Naive B cell (primary cell): ENCODE data around the gene ELOVL2. TPM values are rescaled to one million over a fixed set of nuclear protein-coding genes. Genes with fewer than 3 reads are reported as not detected.
A peak's percentile ranks its signal among the peaks of the same experiment; 100 is the strongest.

Experiments
- ATAC-seq, 2 donors: fragments of 150-1000 bp; cut with Tn5 transposase; 2 replicates each; pipeline ENCODE4 v1.10.0; 2021; ENCODE audit warnings: low read depth in 2 of 2, mild to moderate bottlenecking in 2 of 2, moderate library complexity in 2 of 2
- DNase-seq: peaks from one replicate; pipeline ENCODE4 v3.0.0; 2022
- H3K27ac Mint-ChIP-seq, 6 donors: one replicate each; pipeline ENCODE4 v1.8.0; 2020 to 2022; ENCODE audit warnings: mild to moderate bottlenecking in 6 of 6, mixed read lengths in 6 of 6, moderate library complexity in 5 of 6, inconsistent platforms in 2 of 6
- H3K27me3 Mint-ChIP-seq, 3 donors: one replicate each; pipeline ENCODE4 v1.8.0; 2021 to 2022; ENCODE audit warnings: mixed read lengths in 3 of 3, mild to moderate bottlenecking in 1 of 3
- H3K36me3 Mint-ChIP-seq, 2 donors: one replicate each; pipeline ENCODE4 v1.8.0; 2020 to 2022; ENCODE audit warnings: mixed read lengths in 2 of 2, inconsistent platforms in 1 of 2, mild to moderate bottlenecking in 1 of 2
- H3K4me1 Mint-ChIP-seq, 3 donors: one replicate each; pipeline ENCODE4 v1.8.0; 2020 to 2022; ENCODE audit warnings: mixed read lengths in 3 of 3, inconsistent platforms in 1 of 3, mild to moderate bottlenecking in 1 of 3, moderate library complexity in 1 of 3
- H3K4me3 Mint-ChIP-seq, 8 donors: one replicate each; pipeline ENCODE4 v1.8.0; 2020 to 2022; ENCODE audit warnings: mild to moderate bottlenecking in 8 of 8, mixed read lengths in 8 of 8, moderate library complexity in 8 of 8, inconsistent platforms in 2 of 8
- H3K9me3 Mint-ChIP-seq, 7 donors: one replicate each; pipeline ENCODE4 v1.8.0; 2020 to 2022; ENCODE audit warnings: mixed read lengths in 7 of 7, mild to moderate bottlenecking in 5 of 7, inconsistent platforms in 2 of 7, moderate library complexity in 1 of 7
- polyA plus RNA-seq, 6 donors: library from polyadenylated mRNA; unstranded; fragments of 300-500 nt; fragmentation: Illumina TruSeq; gene quantifications; one replicate each; pipeline ENCODE4 v1.2.3, GENCODE V29; 2021; ENCODE audit warnings: low read depth in 6 of 6

The ELOVL2 gene
- polyA plus RNA-seq, 6 donors from 2014 or later = not detected

DNA sequence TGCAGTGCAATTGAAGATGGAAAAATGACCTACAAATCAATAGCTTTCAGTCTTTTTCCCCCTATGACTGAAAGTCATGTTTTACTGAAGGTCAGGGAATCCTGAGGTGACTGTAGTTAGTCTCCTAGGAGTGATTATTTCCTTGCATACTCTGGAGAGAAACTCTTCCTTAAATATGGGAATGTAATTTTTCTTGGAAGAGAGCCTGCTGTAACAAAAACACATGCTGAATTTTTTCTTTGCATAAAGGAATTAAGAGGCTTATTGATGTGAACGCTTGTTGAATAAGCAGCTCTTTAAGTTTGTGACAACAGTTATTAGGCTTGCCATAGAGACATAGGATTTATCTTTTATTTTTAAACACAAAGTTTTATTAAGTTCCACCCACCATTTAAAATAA lies 64.5 kb downstream of the ELOVL2 start:
- ATAC-seq (no peak), DNase-seq (no peak)
- Mint-ChIP-seq H3K4me1 (no peaks in the 10 kb centered on the region), H3K27me3 (peaks cover 0 to 6% (median 0%) of the 10 kb centered on the region in 3 donors), H3K4me3 (no peak overlapping the region), H3K9me3 (peaks cover 0 to 6% (median 1%) of the 10 kb centered on the region in 7 donors), H3K27ac (no peak overlapping the region), H3K36me3 (peaks cover 0 to 5% of the 10 kb centered on the region in 2 donors)

DNA sequence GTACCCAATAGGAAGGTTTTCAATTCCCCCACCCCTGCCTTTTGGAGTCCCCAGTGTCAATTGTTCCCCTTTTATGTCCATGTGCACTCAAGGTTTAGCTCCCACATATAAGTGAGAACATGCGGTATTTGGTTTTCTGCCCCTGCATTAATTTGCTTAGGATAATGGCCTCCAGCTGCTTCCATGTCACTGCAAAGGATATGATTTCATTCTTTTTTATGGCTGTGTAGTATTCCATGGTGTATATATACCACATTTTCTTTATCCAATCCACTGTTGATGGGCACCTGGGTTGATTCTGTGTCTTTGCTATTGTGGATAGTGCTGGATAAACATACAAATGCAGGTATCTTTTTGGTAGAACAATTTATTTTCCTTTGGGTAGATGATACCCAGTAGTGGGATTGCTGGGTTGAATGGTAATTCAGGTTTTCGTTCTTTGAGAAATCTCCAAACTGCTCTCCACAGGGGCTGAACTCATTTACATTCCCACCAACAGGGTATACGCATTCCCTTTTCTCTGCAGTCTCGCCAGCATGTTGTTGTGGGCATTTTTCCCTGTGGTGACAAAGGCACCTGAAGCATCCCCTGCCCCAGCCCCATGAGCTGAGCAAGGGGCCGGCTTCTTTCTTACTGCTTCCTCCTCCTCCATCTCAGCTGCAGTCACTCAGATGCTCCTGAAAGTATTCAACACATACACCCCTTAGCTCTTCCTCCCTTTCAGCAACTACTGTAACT lies 66.7 kb downstream of the ELOVL2 start:
- Mint-ChIP-seq H3K9me3 (peaks cover 0 to 6% (median 0%) of the 10 kb centered on the region in 7 donors), H3K36me3 (peaks cover 0 to 5% of the 10 kb centered on the region in 2 donors), H3K27ac (no peak overlapping the region), H3K4me3 (no peak overlapping the region), H3K27me3 (peaks cover 0 to 6% (median 0%) of the 10 kb centered on the region in 3 donors), H3K4me1 (no peaks in the 10 kb centered on the region)
- ATAC-seq (no peak), DNase-seq (no peak)

DNA sequence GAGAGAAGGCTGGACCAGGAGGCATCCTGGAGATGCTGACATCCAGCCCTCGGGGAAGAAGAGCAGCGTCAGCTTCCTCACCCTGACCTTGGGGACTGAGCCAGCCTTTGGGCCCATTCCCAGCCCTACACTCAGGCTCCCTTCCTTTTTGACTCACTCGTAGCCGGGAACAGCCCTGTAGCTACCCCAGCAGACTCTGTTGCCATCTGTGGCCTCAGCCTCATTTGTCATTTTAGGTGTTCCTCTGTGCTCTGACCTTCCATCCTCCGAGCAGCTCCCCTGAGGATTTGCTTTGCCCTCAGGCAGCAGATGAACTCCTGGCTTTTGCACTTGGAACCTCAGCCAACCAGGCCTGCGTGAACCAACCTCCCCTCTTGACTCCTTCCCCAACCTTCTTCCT lies 67.5 kb downstream of the ELOVL2 start:
- H3K36me3 Mint-ChIP-seq = peaks cover 0 to 5% of the 10 kb centered on the region in 2 donors
- H3K4me3 Mint-ChIP-seq = no peak overlapping the region
- peaks cover 0 to 6% (median 0%) of the 10 kb centered on the region in 7 donors for H3K9me3 Mint-ChIP-seq
- DNase-seq = no peak
- ATAC-seq = no peak
- peaks cover 0 to 6% (median 0%) of the 10 kb centered on the region in 3 donors for H3K27me3 Mint-ChIP-seq
- H3K4me1 Mint-ChIP-seq = no peaks in the 10 kb centered on the region
- no peak overlapping the region for H3K27ac Mint-ChIP-seq

DNA sequence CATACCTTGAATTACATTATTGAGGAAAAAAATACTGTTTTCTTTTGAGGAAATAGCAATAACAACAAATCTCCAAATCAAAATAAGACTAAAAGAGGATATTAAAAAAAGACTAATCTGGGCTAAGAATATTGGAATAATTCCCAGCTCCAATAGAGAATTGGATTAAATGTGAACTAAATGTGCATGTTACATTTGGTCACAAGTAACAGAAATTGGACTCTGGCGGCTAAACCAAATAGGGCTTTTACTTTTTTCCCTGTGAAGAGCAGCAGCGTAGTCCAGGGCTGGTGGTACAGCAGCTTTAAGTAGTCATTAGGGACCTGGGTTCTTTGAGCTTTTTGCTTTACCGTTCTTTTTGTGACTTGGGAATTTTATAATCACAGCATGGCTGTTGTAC lies 71.9 kb downstream of the ELOVL2 start:
- Mint-ChIP-seq H3K4me3 (no peak overlapping the region), H3K27me3 (peaks cover 8 to 26% (median 11%) of the 10 kb centered on the region in 3 donors), H3K4me1 (no peaks in the 10 kb centered on the region), H3K9me3 (peaks cover 5 to 10% (median 7%) of the 10 kb centered on the region in 7 donors), H3K36me3 (peaks cover 4 to 8% of the 10 kb centered on the region in 2 donors), H3K27ac (no peak overlapping the region)
- ATAC-seq (no peak), DNase-seq (no peak)

DNA sequence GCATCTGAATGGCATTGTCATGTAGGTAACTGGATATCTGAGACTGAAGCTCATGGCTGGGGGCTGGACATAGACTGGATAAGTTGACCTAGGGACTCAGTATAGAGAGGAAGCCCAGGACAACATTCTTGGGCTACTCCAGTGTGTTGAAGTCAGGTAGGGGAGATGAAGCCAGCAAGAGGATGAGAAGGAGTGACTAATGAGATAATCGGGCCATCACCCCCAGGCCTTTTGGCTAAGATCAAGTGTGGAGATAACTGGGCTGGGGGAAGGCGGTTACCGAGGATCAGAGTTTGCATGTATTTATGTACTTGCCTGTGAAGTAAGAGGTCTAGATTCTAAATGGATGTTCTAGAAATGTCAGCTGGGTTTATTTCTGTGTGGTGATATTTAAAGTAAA lies 73.4 kb downstream of the ELOVL2 start:
- no peak overlapping the region for H3K27ac Mint-ChIP-seq
- peaks cover 8 to 10% of the 10 kb centered on the region in 2 donors for H3K36me3 Mint-ChIP-seq

DNA sequence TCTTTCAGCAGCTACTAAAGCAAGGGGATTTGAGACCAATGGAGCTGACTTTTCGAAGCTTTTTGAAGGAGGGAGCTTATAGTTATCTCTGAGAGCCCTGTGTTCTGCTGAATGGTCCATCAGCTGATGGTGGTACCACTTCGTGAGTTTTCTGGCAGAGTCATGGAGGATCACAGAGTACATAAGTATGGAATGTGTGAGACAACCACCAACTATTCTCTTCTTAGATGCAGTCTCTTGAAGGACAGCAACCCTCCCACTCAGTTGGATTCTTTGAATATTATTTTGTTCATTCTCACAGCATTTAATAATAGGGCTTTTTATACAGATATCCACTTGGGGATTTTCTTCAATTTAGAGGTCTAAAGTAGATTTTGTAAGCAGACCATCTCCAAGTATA lies 75.3 kb downstream of the ELOVL2 start:
- ATAC-seq (no peak), DNase-seq (no peak)
- Mint-ChIP-seq H3K36me3 (peaks cover 8 to 10% of the 10 kb centered on the region in 2 donors), H3K4me3 (no peak overlapping the region), H3K9me3 (peaks cover 5 to 35% (median 21%) of the 10 kb centered on the region in 7 donors), H3K27ac (no peak overlapping the region), H3K27me3 (peaks cover 11 to 34% (median 13%) of the 10 kb centered on the region in 3 donors), H3K4me1 (no peaks in the 10 kb centered on the region)

More for the DNA sequence above, 73.4 kb downstream of the ELOVL2 start:
- H3K27me3 Mint-ChIP-seq = peaks cover 8 to 26% (median 11%) of the 10 kb centered on the region in 3 donors
- no peak overlapping the region for H3K4me3 Mint-ChIP-seq
- H3K9me3 Mint-ChIP-seq = peaks cover 5 to 23% (median 13%) of the 10 kb centered on the region in 7 donors
- no peaks in the 10 kb centered on the region for H3K4me1 Mint-ChIP-seq
- ATAC-seq (no peak), DNase-seq (no peak)

DNA sequence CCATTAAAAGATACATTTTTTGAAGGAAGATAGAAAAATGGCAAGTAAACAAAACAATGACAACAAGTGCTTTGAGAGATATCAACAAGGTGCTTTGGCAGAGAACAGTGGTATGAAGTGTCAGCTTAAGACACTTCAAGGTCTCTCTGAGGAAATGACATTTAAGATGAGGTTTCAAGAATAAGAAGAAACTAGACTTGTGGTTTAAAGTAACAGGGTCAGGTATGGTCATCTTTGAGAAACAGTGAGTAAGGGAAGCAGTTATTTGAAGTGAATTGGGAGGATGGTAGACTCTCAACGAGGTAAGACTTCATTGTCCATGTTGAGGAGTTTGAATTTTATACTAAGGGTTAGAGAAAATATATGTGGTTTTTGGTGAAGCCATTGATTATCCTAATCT lies 79.4 kb downstream of the ELOVL2 start:
- DNase-seq (no peak), ATAC-seq (no peak)
- Mint-ChIP-seq H3K27ac (no peak overlapping the region), H3K36me3 (peaks cover 8 to 10% of the 10 kb centered on the region in 2 donors), H3K9me3 (peaks cover 5 to 35% (median 21%) of the 10 kb centered on the region in 7 donors), H3K4me3 (no peak overlapping the region), H3K4me1 (no peaks in the 10 kb centered on the region), H3K27me3 (peaks cover 20 to 34% (median 25%) of the 10 kb centered on the region in 3 donors)

DNA sequence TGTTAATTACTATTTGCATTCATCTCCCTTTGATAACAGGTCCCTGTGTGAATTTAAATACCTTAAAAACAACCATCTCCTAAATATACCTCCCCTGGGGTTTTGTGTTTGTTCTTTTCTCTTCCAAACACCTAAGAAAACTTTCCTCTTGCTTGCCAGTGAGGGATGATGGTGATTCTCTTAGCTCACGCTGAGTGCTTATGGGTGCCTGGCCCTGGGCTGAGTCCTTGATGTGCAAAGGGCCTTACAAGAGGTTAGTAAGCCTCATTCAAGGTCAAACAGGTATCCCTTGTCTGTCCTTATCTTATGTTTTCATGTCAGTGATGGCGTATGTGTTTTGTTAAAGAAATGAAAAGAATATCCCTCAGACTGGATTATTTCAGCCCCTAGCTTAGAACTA lies 81.0 kb downstream of the ELOVL2 start:
- H3K27ac Mint-ChIP-seq = no peak overlapping the region
- H3K36me3 Mint-ChIP-seq = peaks cover 6 to 10% of the 10 kb centered on the region in 2 donors
- H3K27me3 Mint-ChIP-seq = peaks cover 15 to 34% (median 25%) of the 10 kb centered on the region in 3 donors
- DNase-seq = no peak
- ATAC-seq = no peak
- no peak overlapping the region for H3K4me3 Mint-ChIP-seq
- no peaks in the 10 kb centered on the region for H3K4me1 Mint-ChIP-seq
- peaks cover 4 to 33% (median 21%) of the 10 kb centered on the region in 7 donors for H3K9me3 Mint-ChIP-seq

DNA sequence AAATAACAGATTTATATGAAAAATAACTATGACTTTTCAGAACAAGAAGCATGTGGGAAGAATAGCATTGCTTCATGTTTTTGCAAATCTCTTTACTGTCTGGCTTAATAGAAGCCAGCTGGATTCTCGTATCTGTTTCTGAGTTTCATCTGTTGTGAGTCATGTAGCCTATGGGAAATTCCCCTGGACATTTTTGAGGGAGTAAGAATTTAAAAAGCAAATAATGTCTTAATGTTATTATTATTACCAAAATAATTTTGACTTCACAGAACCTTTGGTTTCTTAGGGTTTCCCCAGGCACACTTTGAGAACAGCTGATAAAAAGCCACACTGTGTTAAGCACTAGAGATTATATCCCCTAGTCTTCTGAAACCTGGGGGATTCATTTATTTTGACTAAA lies 81.4 kb downstream of the ELOVL2 start:
- H3K9me3 Mint-ChIP-seq = peaks cover 0 to 29% (median 17%) of the 10 kb centered on the region in 7 donors
- H3K36me3 Mint-ChIP-seq = peaks cover 2 to 6% of the 10 kb centered on the region in 2 donors
- H3K4me1 Mint-ChIP-seq = no peaks in the 10 kb centered on the region
- H3K4me3 Mint-ChIP-seq = no peak overlapping the region
- H3K27ac Mint-ChIP-seq = no peak overlapping the region
- peaks cover 13 to 29% (median 21%) of the 10 kb centered on the region in 3 donors for H3K27me3 Mint-ChIP-seq
- ATAC-seq (no peak), DNase-seq (no peak)

DNA sequence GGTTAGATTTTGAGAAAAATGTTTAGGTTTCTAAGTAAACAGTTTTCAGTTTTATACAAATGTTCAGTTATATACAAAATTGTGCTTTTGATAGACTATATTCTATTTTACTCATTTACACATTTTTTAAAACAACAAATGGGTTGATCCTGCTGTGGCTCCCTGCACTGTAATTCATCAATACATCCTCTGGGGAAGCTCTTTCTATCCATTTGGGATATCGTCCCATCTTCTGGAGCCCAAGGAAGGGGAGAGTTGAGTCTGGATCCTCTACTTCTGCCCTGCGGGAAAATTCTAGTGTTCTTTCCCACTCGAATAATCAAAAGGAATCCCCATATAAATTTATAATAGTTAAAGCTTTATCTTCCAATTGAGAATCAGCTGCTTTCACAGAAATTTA lies 82.3 kb downstream of the ELOVL2 start:
- DNase-seq (no peak), ATAC-seq (no peak)
- Mint-ChIP-seq H3K36me3 (peaks cover 0 to 6% of the 10 kb centered on the region in 2 donors), H3K27ac (no peak overlapping the region), H3K4me1 (no peaks in the 10 kb centered on the region), H3K9me3 (peaks cover 0 to 23% (median 15%) of the 10 kb centered on the region in 7 donors), H3K4me3 (no peak overlapping the region), H3K27me3 (peaks cover 13 to 28% (median 20%) of the 10 kb centered on the region in 3 donors)

DNA sequence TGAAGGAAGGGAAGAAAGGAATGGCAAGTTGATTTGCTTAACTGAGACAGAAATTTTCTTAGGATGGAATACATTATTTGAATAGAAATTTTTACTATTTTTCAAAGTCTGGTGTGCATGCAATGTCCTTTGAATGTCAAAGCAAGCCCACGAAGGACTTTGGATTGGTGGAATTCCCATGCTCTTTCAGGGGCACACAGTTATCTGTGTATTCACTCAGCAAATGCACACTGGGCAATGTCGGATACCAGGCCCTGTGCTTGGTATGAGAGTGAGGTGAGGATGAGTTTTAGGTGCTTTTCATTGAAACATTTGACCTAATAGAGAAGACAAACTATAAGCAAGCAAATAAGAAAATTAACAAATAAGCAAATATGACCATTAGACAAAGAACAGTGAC lies 83.9 kb downstream of the ELOVL2 start:
- ATAC-seq (no peak), DNase-seq (no peak)
- H3K36me3 Mint-ChIP-seq = no peaks in the 10 kb centered on the region
- peaks cover 9 to 26% (median 20%) of the 10 kb centered on the region in 3 donors for H3K27me3 Mint-ChIP-seq
- no peak overlapping the region for H3K4me3 Mint-ChIP-seq
- H3K27ac Mint-ChIP-seq = no peak overlapping the region
- H3K9me3 Mint-ChIP-seq = peaks cover 0 to 7% (median 3%) of the 10 kb centered on the region in 7 donors
- no peaks in the 10 kb centered on the region for H3K4me1 Mint-ChIP-seq

DNA sequence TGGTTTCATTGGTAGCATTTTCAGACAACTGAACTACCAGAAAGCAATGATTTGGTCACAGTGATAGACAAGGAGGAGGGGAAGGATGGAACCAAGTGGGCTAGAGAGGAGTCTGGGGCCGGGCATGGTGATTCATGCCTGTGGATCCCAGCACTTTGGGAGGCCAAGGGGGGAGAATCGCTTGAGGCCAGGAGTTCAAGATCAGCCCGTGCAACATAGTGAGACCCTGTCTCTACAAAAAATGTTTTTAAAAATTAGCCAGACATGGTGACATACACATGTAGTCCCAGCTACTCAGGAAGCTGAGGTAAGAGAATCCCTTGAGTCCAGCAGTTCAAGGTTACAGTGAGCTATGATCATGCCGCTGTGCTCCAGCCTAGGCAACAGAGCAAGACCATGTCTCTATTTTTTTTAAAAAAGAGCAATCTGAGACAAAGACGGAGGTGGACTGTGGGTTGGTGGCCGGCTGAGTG lies 86.7 kb downstream of the ELOVL2 start:
- Mint-ChIP-seq H3K36me3 (no peaks in the 10 kb centered on the region), H3K4me1 (peaks cover 0 to 2% (median 0%) of the 10 kb centered on the region in 3 donors), H3K4me3 (no peak overlapping the region), H3K9me3 (no peaks in the 10 kb centered on the region), H3K27me3 (peaks cover 4 to 30% (median 20%) of the 10 kb centered on the region in 3 donors), H3K27ac (no peak overlapping the region)
- ATAC-seq (no peak), DNase-seq (no peak)

DNA sequence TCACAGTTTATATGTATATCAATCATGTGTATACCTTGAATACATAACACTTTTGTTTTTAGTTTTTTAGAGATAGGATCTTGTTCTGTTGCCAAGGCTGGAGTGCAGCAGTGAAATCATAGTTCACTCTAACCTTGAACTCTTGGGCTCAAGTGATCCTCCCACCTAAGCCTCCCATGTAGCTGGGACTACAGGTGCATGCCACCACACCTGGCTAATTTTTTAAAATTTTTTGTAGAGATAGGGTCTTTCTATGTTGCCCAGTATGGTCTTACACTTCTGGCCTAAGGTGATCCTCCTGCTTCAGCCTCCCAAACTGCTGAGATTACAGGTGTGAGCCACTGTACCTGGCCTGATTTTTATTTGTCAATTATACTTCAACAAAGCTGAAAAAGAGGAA lies 87.3 kb downstream of the ELOVL2 start:
- H3K36me3 Mint-ChIP-seq = no peaks in the 10 kb centered on the region
- H3K4me3 Mint-ChIP-seq = no peak overlapping the region
- peaks cover 4 to 30% (median 20%) of the 10 kb centered on the region in 3 donors for H3K27me3 Mint-ChIP-seq
- H3K27ac Mint-ChIP-seq = no peak overlapping the region
- ATAC-seq (no peak), DNase-seq (no peak)
- no peaks in the 10 kb centered on the region for H3K9me3 Mint-ChIP-seq
- H3K4me1 Mint-ChIP-seq = peaks cover 0 to 2% (median 0%) of the 10 kb centered on the region in 3 donors

DNA sequence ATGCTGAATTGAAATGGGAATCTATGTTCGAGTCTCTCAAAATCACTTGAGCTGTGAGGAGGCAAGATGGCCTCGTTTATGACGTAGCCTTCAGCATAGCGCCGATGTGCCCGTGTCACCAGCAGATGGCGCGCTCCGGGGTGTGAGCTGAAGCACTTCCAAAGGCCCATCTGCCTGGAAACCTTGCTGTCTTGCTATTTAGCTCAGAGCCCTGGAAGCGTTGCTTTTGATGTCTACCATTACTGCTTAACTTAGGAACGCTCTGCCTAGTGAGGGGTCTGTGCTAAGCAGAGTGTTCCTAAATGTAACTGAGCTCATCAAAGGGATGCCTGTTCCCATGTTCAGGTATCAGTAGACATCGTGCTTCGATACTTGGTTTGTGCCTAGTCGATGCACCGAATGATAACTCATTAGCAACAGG lies 89.5 kb downstream of the ELOVL2 start:
- Mint-ChIP-seq H3K4me3 (no peak overlapping the region), H3K9me3 (no peaks in the 10 kb centered on the region), H3K36me3 (no peaks in the 10 kb centered on the region), H3K27me3 (peaks cover 4 to 19% (median 15%) of the 10 kb centered on the region in 3 donors), H3K27ac (no peak overlapping the region), H3K4me1 (peaks cover 0 to 2% (median 0%) of the 10 kb centered on the region in 3 donors)
- ATAC-seq (peak; percentile 65 to 72), DNase-seq (peak; percentile 44)
